ENCODE measurements around the gene CA9. TPM values are rescaled to one million over a fixed set of nuclear protein-coding genes. Genes with fewer than 3 reads are reported as not detected.

The CA9 gene
- total RNA-seq, 1 experiment from 2014 or later, result not detected

DNA sequence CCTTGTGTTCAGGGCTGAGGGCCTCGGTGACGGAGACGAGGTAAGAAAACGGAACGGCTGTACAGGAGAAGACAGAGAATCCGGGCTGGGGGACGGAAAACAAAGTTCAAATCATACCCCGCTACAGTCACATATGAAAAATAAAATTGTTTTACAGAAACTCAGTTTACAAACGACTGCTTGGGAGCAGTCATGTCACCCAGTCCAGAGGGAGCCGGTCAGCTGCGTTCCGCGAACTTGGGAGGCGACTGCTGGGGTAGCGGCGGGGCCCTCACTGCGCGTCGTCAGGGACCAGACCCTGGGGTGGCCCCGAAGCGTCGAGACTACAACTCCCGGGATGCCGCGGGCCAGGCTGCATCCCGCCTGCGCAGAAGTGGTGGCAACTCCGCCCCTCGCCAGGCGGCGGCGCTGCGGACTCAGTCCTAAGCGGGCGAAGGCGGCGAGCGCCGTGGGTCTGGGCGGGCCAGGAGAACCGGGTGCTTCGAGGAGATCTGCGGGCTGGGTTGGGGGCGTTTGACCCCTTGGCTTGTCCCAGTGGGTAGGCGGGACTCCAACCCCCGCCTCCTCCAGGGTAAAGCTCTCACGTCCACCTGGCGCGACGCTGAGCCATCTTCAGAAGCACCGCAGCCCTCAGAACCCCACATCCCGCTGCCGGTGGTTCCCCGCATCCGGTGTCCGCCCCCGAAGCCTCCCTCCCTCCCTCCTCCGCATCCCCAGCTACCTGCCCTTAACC is 27.0 kb upstream of the CA9 start:
- TF ChIP-seq, protein P1, sequence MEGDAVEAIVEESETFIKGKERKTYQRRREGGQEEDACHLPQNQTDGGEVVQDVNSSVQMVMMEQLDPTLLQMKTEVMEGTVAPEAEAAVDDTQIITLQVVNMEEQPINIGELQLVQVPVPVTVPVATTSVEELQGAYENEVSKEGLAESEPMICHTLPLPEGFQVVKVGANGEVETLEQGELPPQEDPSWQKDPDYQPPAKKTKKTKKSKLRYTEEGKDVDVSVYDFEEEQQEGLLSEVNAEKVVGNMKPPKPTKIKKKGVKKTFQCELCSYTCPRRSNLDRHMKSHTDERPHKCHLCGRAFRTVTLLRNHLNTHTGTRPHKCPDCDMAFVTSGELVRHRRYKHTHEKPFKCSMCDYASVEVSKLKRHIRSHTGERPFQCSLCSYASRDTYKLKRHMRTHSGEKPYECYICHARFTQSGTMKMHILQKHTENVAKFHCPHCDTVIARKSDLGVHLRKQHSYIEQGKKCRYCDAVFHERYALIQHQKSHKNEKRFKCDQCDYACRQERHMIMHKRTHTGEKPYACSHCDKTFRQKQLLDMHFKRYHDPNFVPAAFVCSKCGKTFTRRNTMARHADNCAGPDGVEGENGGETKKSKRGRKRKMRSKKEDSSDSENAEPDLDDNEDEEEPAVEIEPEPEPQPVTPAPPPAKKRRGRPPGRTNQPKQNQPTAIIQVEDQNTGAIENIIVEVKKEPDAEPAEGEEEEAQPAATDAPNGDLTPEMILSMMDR (IDR thresholded peaks at IDR 0.05; ENCODE audit: insufficient read depth in 1 of 2, low read depth in 1 of 2, low read length in 1 of 2, severe bottlenecking in 1 of 2, unreplicated experiment in 1 of 2), result peak; percentile 93 to 94
- Histone ChIP-seq H3K9me3 (no peaks in the 10 kb centered on the region), H3K36me3 (ENCODE audit: control insufficient read depth, insufficient read depth, low read length) (no peaks in the 10 kb centered on the region), H3K4me1 (no peaks in the 10 kb centered on the region; the same call in 1 of the 2 replicates), H3K4me3 (ENCODE audit: low read depth, low read length) (peak overlapping the region; percentile 46), H3K27me3 (replicated peaks; ENCODE audit: control insufficient read depth, insufficient read depth, low read length) (no peaks in the 10 kb centered on the region)
- CTCF ChIA-PET, result interaction anchor here (0.6 to 2.4 kb wide), 20 partner anchors 11 to 383 kb away, joined by 3 to 31 read pairs (median 6); partner anchors contain the start of genes ARHGEF39, CCDC107, CREB3 and HINT2
- TSS peak; percentile 44 for BruUV-seq (replicated peaks)
- peaks cover 10% of the 10 kb centered on the region for H3K4me1 Mint-ChIP-seq (ENCODE audit: low read depth, unreplicated experiment)
- no peaks in the 10 kb centered on the region for H3K9me3 Mint-ChIP-seq (ENCODE audit: unreplicated experiment)
- no peaks in the 10 kb centered on the region for H3K27me3 Mint-ChIP-seq (ENCODE audit: insufficient read depth, unreplicated experiment)
- POLR2A ChIA-PET, result interaction anchor here (0.6 to 2.5 kb wide), 9 partner anchors 11 to 1002 kb away, joined by 3 to 35 read pairs (median 4); partner anchors contain the start of genes CCDC107, RMRP and RUSC2
- intact Hi-C loops (cut with micrococcal nuclease; ENCODE audit: unreplicated experiment), result loop anchor here (1.0 to 5.0 kb wide), 5 partner anchors 11 to 236 kb away; partner anchors contain the start of genes CREB3 and TLN1
- peak; percentile 90 to 97 for DNase-seq
- H3K36me3 Mint-ChIP-seq (ENCODE audit: insufficient read depth, unreplicated experiment), result peaks cover 7% of the 10 kb centered on the region
- H3K4me3 Mint-ChIP-seq (ENCODE audit: unreplicated experiment), result peak overlapping the region; percentile 81
- peak overlapping the region; percentile 84 for H3K27ac Mint-ChIP-seq (ENCODE audit: unreplicated experiment)

DNA sequence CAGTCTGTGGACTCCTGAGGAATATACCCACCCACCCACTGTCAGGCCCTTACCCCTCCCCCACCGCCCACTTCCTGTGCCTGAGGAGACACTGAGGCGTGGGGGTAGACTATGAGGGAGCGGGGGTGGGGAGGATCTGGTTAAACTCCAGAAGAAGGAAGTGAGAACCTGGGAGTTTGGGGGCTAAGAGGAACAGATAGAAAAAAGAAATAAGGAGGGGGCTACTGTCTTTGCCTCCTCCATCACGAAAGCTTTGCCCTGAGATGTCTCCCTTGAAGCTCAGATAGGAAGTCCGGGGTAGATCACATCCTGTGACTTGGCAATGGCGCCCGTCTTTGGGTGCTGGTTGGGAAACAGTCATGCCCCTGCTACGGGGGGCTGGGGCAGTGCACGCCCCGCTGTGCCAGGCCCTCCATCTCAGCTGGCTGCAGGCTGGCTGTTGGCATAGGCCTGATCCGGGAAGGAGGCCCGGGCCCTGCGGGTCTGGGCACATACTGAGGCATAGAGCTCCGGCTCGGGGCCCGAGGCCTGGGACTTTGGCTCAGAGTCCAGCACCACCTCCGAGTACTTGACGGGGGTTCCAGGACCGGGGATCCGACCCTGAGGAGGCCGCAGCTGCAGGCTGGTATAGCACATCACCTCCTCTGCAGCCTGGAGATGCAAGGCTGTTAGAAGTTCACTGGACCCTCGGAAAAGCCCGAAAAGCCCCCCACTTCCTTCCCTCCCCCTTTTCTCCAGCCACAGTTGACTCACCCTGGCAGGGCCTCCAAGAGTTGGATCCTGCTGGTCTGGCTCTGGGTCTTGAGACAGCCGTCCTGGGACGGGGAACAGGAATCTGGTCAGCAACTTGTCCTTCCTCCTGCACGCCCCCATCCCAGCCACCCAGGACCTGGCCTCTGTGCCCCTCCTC is 24.0 kb upstream of the CA9 start:
- DNase-seq, result no peak
- intact Hi-C loops (cut with micrococcal nuclease; ENCODE audit: unreplicated experiment), result loop anchor here (5.0 kb wide), 2 partner anchors 162 to 233 kb away; no protein-coding TSS in a partner anchor
- no TSS peak for BruUV-seq (replicated peaks)
- POLR2A ChIA-PET, result no interaction called here
- Histone ChIP-seq H3K4me1 (peaks cover 5% of the 10 kb centered on the region), H3K4me3 (ENCODE audit: low read depth, low read length) (no peak overlapping the region), H3K36me3 (ENCODE audit: control insufficient read depth, insufficient read depth, low read length) (no peaks in the 10 kb centered on the region), H3K27me3 (replicated peaks; ENCODE audit: control insufficient read depth, insufficient read depth, low read length) (no peaks in the 10 kb centered on the region), H3K9me3 (no peaks in the 10 kb centered on the region)
- Mint-ChIP-seq H3K36me3 (ENCODE audit: insufficient read depth, unreplicated experiment) (peaks cover 7% of the 10 kb centered on the region), H3K4me3 (ENCODE audit: unreplicated experiment) (no peak overlapping the region), H3K4me1 (ENCODE audit: low read depth, unreplicated experiment) (peaks cover 10% of the 10 kb centered on the region), H3K27me3 (ENCODE audit: insufficient read depth, unreplicated experiment) (no peaks in the 10 kb centered on the region), H3K27ac (ENCODE audit: unreplicated experiment) (no peak overlapping the region), H3K9me3 (ENCODE audit: unreplicated experiment) (no peaks in the 10 kb centered on the region)
- CTCF ChIA-PET, result interaction anchor here (1.2 kb wide), 1 partner anchor 8 kb away, joined by 3 read pairs; the partner anchor contains the start of genes CCDC107 and RMRP
- TF ChIP-seq, protein P1 (IDR thresholded peaks at IDR 0.05; ENCODE audit: insufficient read depth in 1 of 2, low read depth in 1 of 2, low read length in 1 of 2, severe bottlenecking in 1 of 2, unreplicated experiment in 1 of 2), result no peak
